ENCODE data around the gene WIPF2. TPM values are rescaled to one million over a fixed set of nuclear protein-coding genes. Genes with fewer than 3 reads are reported as not detected.

WIPF2 gene
- polyA plus RNA-seq, 3 donors = 27.4 to 35.9 (median 28.7) TPM

- DNase-seq (ENCODE audit: extremely low read depth in 1 of 11, low read depth in 9 of 11, low spot score in 4 of 11) = no peak
These were observed 88.1 kb downstream of the WIPF2 start for GRCh38 chr17:40307001-40307730.

GRCh38 chr17:40307740-40308239 lies 88.7 kb downstream of the WIPF2 start:
- no peak for DNase-seq (ENCODE audit: extremely low read depth in 1 of 11, low read depth in 9 of 11, low spot score in 4 of 11)

- no peak for DNase-seq (ENCODE audit: extremely low read depth in 1 of 11, low read depth in 9 of 11, low spot score in 4 of 11)
These were observed 90.2 kb downstream of the WIPF2 start, which contains the start of gene RARA for GRCh38 chr17:40309031-40309948. TSS of gene RARA (plus strand) at chr17:40309180. CDS start at chr17:40331219, 22,039 bp downstream.

- DNase-seq (ENCODE audit: extremely low read depth in 1 of 11, low read depth in 9 of 11, low spot score in 4 of 11) = no peak
These were observed 90.9 kb downstream of the WIPF2 start for GRCh38 chr17:40309949-40310510.

GRCh38 chr17:40310882-40311391 lies 91.8 kb downstream of the WIPF2 start:
- DNase-seq (ENCODE audit: extremely low read depth in 1 of 11, low read depth in 9 of 11, low spot score in 4 of 11) = no peak

GRCh38 chr17:40311575-40311974 lies 92.5 kb downstream of the WIPF2 start:
- no peak for DNase-seq (ENCODE audit: extremely low read depth in 1 of 11, low read depth in 9 of 11, low spot score in 4 of 11)

- no peak for DNase-seq (ENCODE audit: extremely low read depth in 1 of 11, low read depth in 9 of 11, low spot score in 4 of 11)
These were observed 93.1 kb downstream of the WIPF2 start for GRCh38 chr17:40312131-40312731.

GRCh38 chr17:40312893-40313667 lies 94.0 kb downstream of the WIPF2 start:
- no peak for DNase-seq (ENCODE audit: extremely low read depth in 1 of 11, low read depth in 9 of 11, low spot score in 4 of 11)

GRCh38 chr17:40313668-40314583 lies 94.8 kb downstream of the WIPF2 start:
- DNase-seq (ENCODE audit: extremely low read depth in 1 of 11, low read depth in 9 of 11, low spot score in 4 of 11) = no peak

- DNase-seq (ENCODE audit: extremely low read depth in 1 of 11, low read depth in 9 of 11, low spot score in 4 of 11) = peak in 2 of 11 donors; percentile 65 to 73
These were observed 95.5 kb downstream of the WIPF2 start for GRCh38 chr17:40314584-40314956.

GRCh38 chr17:40315206-40315605 lies 96.1 kb downstream of the WIPF2 start:
- DNase-seq (ENCODE audit: extremely low read depth in 1 of 11, low read depth in 9 of 11, low spot score in 4 of 11) = no peak

- no peak for DNase-seq (ENCODE audit: extremely low read depth in 1 of 11, low read depth in 9 of 11, low spot score in 4 of 11)
These were observed 96.8 kb downstream of the WIPF2 start for GRCh38 chr17:40315678-40316570.

GRCh38 chr17:40316571-40317344 lies 97.7 kb downstream of the WIPF2 start:
- peak in 3 of 11 donors; percentile 73 to 80 (median 74) for DNase-seq (ENCODE audit: extremely low read depth in 1 of 11, low read depth in 9 of 11, low spot score in 4 of 11)

- no peak for DNase-seq (ENCODE audit: extremely low read depth in 1 of 11, low read depth in 9 of 11, low spot score in 4 of 11)
These were observed 98.3 kb downstream of the WIPF2 start for GRCh38 chr17:40317345-40317873.
